GM23338 (cell line): ENCODE results near the gene COBLL1. TPM values are rescaled to one million over a fixed set of nuclear protein-coding genes. Genes with fewer than 3 reads are reported as not detected.

Source experiments
- ATAC-seq: fragments of 200-7000 bp; cut with Tn5 transposase; 3 replicates; pipeline ENCODE4 v1.9.1; 2020
- DNase-seq: peaks from one replicate; pipeline ENCODE4 v3.0.0-alpha.2; 2015; ENCODE audit warnings: low spot score
- H2AFZ ChIP-seq: fragments of 200-600 bp; sonication (generic); 2 replicates; pipeline ENCODE4 v1.8.0; 2016; ENCODE audit warnings: antibody characterized with exemption, mild to moderate bottlenecking, moderate library complexity
- H3F3A ChIP-seq: fragments of 200-600 bp; sonication (generic); replicated peaks from 2 replicates; pipeline ENCODE4 v1.8.0; 2017; ENCODE audit warnings: antibody characterized with exemption, mixed run types, low read depth
- H3K27ac ChIP-seq: fragments of 200-600 bp; sonication (generic); 2 replicates; pipeline ENCODE4 v1.6.1; 2016; ENCODE audit warnings: low read depth
- H3K27me3 ChIP-seq: fragments of 200-600 bp; sonication (generic); 2 replicates; pipeline ENCODE4 v1.8.0; 2016; ENCODE audit warnings: mild to moderate bottlenecking, mixed run types, moderate library complexity; ENCODE audit not compliant: insufficient read depth
- H3K36me3 ChIP-seq: fragments of 200-600 bp; sonication (generic); 2 replicates; pipeline ENCODE4 v1.8.0; 2016; ENCODE audit warnings: mild to moderate bottlenecking; ENCODE audit not compliant: insufficient read depth
- H3K4me1 ChIP-seq: fragments of 200-600 bp; sonication (generic); 2 replicates; pipeline ENCODE4 v1.8.0; 2016; ENCODE audit warnings: mild to moderate bottlenecking, moderate library complexity; ENCODE audit not compliant: insufficient read depth
- H3K4me2 ChIP-seq: fragments of 200-600 bp; sonication (generic); 2 replicates; pipeline ENCODE4 v1.7.1; 2017; ENCODE audit warnings: mixed run types
- H3K4me3 ChIP-seq: fragments of 200-600 bp; sonication (generic); 2 replicates; pipeline ENCODE4 v1.6.1; 2016; ENCODE audit warnings: mixed run types
- H3K79me2 ChIP-seq: fragments of 200-600 bp; sonication (generic); replicated peaks from 2 replicates; pipeline ENCODE4 v1.8.0; 2017; ENCODE audit warnings: mild to moderate bottlenecking; ENCODE audit not compliant: insufficient read depth
- H3K9me2 ChIP-seq: fragments of 200-600 bp; sonication (generic); 2 replicates; pipeline ENCODE4 v1.8.0; 2017; ENCODE audit not compliant: insufficient read depth
- H4K20me1 ChIP-seq: fragments of 200-600 bp; sonication (generic); replicated peaks from 2 replicates; pipeline ENCODE4 v1.8.0; 2017; ENCODE audit warnings: mild to moderate bottlenecking; ENCODE audit not compliant: insufficient read depth
- H3K27ac Mint-ChIP-seq: 2 replicates; pipeline ENCODE4 v1.8.0; 2020; ENCODE audit warnings: inconsistent platforms, mild to moderate bottlenecking, moderate library complexity, mixed read lengths
- H3K27me3 Mint-ChIP-seq: 3 replicates; pipeline ENCODE4 v1.8.0; 2022; ENCODE audit warnings: low read depth, mild to moderate bottlenecking, moderate library complexity, mixed read lengths, inconsistent platforms; ENCODE audit not compliant: insufficient read depth, poor library complexity
- H3K36me3 Mint-ChIP-seq: 3 replicates; pipeline ENCODE4 v1.8.0; 2021; ENCODE audit warnings: low read depth, mild to moderate bottlenecking, inconsistent platforms, moderate library complexity, mixed read lengths
- H3K4me1 Mint-ChIP-seq: 3 replicates; pipeline ENCODE4 v1.8.0; 2020; ENCODE audit warnings: mild to moderate bottlenecking, inconsistent platforms, mixed read lengths
- H3K4me3 Mint-ChIP-seq: 3 replicates; pipeline ENCODE4 v1.8.0; 2021; ENCODE audit warnings: moderate library complexity, mild to moderate bottlenecking, inconsistent platforms, mixed read lengths
- H3K9me3 Mint-ChIP-seq: 3 replicates; pipeline ENCODE4 v1.8.0; 2020; ENCODE audit warnings: moderate library complexity, mild to moderate bottlenecking, inconsistent platforms, mixed read lengths
- CREB1 ChIP-seq: fragments of 250-450 bp; sonication (Bioruptor Pico); IDR thresholded peaks from 2 replicates; pipeline ENCODE4 v1.5.0; 2020; ENCODE audit warnings: low read depth, mild to moderate bottlenecking, moderate library complexity
- EZH2 ChIP-seq: fragments of 200-600 bp; sonication (generic); IDR thresholded peaks from one replicate; pipeline ENCODE4 v1.8.0; 2017; ENCODE audit warnings: antibody characterized with exemption, mild to moderate bottlenecking, low read depth; ENCODE audit not compliant: unreplicated experiment
- EZH2phosphoT487 ChIP-seq: fragments of 200-600 bp; sonication (generic); IDR thresholded peaks from one replicate; pipeline ENCODE4 v1.8.1; 2018; ENCODE audit warnings: antibody characterized with exemption; ENCODE audit not compliant: unreplicated experiment
- JUNB ChIP-seq: IDR thresholded peaks from one replicate; pipeline ENCODE4 v1.6.1; 2016; ENCODE audit warnings: antibody characterized with exemption; ENCODE audit not compliant: unreplicated experiment
- NANOG ChIP-seq: IDR thresholded peaks from 2 replicates; pipeline ENCODE4 v1.6.1; 2016; ENCODE audit warnings: antibody characterized with exemption, borderline replicate concordance
- POLR2AphosphoS5 ChIP-seq: IDR thresholded peaks from 2 replicates; pipeline ENCODE4 v1.6.1; 2016; ENCODE audit warnings: antibody characterized with exemption, low read depth
- STAT1 ChIP-seq: IDR thresholded peaks from one replicate; pipeline ENCODE4 v1.6.1; 2016; ENCODE audit warnings: antibody characterized with exemption; ENCODE audit not compliant: unreplicated experiment
- ZNF114 ChIP-seq: fragments of 250-450 bp; sonication (Bioruptor Pico); IDR thresholded peaks from 2 replicates; pipeline ENCODE4 v1.5.0; 2020; ENCODE audit warnings: mild to moderate bottlenecking, moderate library complexity
- ZNF331 ChIP-seq: fragments of 250-450 bp; sonication (Bioruptor Pico); IDR thresholded peaks from 2 replicates; pipeline ENCODE4 v1.5.0; 2020; ENCODE audit warnings: low read depth, mild to moderate bottlenecking, moderate library complexity
- polyA plus RNA-seq: library from polyadenylated mRNA; unstranded; fragments of >200 nt; fragmentation: Nextera tagmentation; extraction: Ambion mirVana; gene quantifications from 2 replicates; pipeline ENCODE4 v1.2.1, GENCODE V29; 2016
- total RNA-seq: library from RNA; depleted of rRNA; stranded (reverse); fragments of >200 nt; shearing (Covaris generic); gene quantifications from 2 replicates; pipeline ENCODE4 v1.2.3, GENCODE V29; 2014
- TF ChIP-seq, protein P1 (sequence below): fragments of 250-450 bp; sonication (Bioruptor Pico); IDR thresholded peaks from 2 replicates; pipeline ENCODE4 v1.5.0; 2020; ENCODE audit warnings: mild to moderate bottlenecking, moderate library complexity
- TF ChIP-seq, protein P2 (sequence below): IDR thresholded peaks from 2 replicates; pipeline ENCODE4 v1.6.1; 2016; ENCODE audit warnings: antibody characterized with exemption
- TF ChIP-seq, protein P3 (sequence below), 2 experiments: fragments of 200-600 bp in 1 of 2; sonication (generic) in 1 of 2; conservative IDR thresholded peaks; 2 replicates each; pipeline versions ENCODE4 v1.5.1 to v1.6.1; 2016 to 2017; ENCODE audit warnings: antibody characterized with exemption in 2 of 2, low read depth in 2 of 2, mild to moderate bottlenecking in 2 of 2, moderate library complexity in 1 of 2
- TF ChIP-seq, protein P4 (sequence below): IDR thresholded peaks from one replicate; pipeline ENCODE4 v1.6.1; 2018; ENCODE audit warnings: antibody characterized with exemption; ENCODE audit not compliant: unreplicated experiment

The COBLL1 gene
- total and polyA plus RNA-seq, 2 experiments from 2014 or later: 2.9 to 7.4 TPM

DNA sequence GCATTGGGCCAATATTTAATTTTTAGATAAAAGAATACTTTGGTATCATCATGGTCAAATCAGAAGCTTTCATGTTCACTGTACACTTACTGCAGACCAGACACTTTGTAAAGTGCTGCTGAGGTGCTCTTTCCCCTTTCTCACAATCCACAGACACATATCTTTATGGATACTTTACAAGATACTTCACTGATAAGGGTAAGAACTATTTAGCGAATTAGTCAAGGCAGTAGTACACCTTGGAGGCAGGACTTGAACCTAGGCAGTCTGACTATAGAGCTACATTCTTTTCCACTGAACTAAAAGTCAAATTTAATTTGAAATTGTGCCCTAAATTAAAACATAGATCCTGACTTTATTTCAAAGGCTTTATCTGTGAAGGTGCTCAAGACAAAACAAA, 60.2 kb downstream of the COBLL1 start (continued):
- TF ChIP-seq EZH2 (no peak), POLR2AphosphoS5 (no peak), JUNB (no peak)

DNA sequence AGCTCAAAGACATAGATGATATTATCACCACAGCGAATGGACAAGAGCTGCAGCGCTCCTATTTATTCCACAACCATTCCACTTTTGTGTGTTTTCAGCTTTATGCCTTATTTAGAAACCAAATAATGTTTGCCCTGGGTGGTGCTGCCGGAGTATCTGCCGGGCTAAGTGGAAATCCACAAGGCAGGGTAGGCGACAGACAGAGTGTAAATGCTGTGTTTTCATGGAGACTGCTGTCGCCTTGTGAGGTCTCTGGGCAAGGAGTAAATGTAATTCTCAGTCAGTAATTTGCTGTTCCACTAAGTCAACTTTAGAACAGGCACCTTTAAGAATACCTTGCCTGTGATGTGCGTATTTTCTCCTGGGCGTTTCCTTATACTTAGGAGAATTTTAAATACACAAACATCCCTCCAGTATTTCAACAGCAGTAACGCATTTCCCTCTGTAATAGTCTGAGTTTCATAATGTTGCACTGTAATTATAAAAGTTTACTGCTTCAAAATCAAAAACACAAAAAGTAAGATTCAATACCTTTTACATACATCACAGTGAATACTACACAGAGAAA, 60.9 kb downstream of the COBLL1 start:
- H3K9me2 ChIP-seq: no peaks in the 10 kb centered on the region
- H3K4me3 ChIP-seq: no peak overlapping the region
- Mint-ChIP-seq H3K4me1 (no peaks in the 10 kb centered on the region; the same call in 1 of the 3 replicates), H3K4me3 (no peak overlapping the region), H3K27ac (no peak overlapping the region), H3K36me3 (no peaks in the 10 kb centered on the region), H3K27me3 (peaks cover 4% of the 10 kb centered on the region), H3K9me3 (no peaks in the 10 kb centered on the region)
- ATAC-seq (no peak), DNase-seq (no peak)
- H3K79me2 ChIP-seq: no peaks in the 10 kb centered on the region
- H3K27ac ChIP-seq: no peak overlapping the region
- H3K36me3 ChIP-seq: no peaks in the 10 kb centered on the region
- no peak overlapping the region for H3K4me2 ChIP-seq
- TF ChIP-seq STAT1: no peak
- no peak for TF ChIP-seq JUNB
- no peak for TF ChIP-seq POLR2AphosphoS5
- no peak for TF ChIP-seq EZH2phosphoT487
- TF ChIP-seq, protein P1, sequence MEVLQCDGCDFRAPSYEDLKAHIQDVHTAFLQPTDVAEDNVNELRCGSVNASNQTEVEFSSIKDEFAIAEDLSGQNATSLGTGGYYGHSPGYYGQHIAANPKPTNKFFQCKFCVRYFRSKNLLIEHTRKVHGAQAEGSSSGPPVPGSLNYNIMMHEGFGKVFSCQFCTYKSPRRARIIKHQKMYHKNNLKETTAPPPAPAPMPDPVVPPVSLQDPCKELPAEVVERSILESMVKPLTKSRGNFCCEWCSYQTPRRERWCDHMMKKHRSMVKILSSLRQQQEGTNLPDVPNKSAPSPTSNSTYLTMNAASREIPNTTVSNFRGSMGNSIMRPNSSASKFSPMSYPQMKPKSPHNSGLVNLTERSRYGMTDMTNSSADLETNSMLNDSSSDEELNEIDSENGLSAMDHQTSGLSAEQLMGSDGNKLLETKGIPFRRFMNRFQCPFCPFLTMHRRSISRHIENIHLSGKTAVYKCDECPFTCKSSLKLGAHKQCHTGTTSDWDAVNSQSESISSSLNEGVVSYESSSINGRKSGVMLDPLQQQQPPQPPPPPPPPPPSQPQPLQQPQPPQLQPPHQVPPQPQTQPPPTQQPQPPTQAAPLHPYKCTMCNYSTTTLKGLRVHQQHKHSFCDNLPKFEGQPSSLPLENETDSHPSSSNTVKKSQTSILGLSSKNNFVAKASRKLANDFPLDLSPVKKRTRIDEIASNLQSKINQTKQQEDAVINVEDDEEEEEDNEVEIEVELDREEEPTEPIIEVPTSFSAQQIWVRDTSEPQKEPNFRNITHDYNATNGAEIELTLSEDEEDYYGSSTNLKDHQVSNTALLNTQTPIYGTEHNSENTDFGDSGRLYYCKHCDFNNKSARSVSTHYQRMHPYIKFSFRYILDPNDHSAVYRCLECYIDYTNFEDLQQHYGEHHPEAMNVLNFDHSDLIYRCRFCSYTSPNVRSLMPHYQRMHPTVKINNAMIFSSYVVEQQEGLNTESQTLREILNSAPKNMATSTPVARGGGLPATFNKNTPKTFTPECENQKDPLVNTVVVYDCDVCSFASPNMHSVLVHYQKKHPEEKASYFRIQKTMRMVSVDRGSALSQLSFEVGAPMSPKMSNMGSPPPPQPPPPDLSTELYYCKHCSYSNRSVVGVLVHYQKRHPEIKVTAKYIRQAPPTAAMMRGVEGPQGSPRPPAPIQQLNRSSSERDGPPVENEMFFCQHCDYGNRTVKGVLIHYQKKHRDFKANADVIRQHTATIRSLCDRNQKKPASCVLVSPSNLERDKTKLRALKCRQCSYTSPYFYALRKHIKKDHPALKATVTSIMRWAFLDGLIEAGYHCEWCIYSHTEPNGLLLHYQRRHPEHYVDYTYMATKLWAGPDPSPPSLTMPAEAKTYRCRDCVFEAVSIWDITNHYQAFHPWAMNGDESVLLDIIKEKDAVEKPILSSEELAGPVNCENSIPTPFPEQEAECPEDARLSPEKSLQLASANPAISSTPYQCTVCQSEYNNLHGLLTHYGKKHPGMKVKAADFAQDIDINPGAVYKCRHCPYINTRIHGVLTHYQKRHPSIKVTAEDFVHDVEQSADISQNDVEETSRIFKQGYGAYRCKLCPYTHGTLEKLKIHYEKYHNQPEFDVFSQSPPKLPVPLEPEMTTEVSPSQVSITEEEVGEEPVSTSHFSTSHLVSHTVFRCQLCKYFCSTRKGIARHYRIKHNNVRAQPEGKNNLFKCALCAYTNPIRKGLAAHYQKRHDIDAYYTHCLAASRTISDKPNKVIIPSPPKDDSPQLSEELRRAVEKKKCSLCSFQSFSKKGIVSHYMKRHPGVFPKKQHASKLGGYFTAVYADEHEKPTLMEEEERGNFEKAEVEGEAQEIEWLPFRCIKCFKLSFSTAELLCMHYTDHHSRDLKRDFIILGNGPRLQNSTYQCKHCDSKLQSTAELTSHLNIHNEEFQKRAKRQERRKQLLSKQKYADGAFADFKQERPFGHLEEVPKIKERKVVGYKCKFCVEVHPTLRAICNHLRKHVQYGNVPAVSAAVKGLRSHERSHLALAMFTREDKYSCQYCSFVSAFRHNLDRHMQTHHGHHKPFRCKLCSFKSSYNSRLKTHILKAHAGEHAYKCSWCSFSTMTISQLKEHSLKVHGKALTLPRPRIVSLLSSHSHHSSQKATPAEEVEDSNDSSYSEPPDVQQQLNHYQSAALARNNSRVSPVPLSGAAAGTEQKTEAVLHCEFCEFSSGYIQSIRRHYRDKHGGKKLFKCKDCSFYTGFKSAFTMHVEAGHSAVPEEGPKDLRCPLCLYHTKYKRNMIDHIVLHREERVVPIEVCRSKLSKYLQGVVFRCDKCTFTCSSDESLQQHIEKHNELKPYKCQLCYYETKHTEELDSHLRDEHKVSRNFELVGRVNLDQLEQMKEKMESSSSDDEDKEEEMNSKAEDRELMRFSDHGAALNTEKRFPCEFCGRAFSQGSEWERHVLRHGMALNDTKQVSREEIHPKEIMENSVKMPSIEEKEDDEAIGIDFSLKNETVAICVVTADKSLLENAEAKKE (CRISPR knock-in tag): no peak
- TF ChIP-seq, protein P2, sequence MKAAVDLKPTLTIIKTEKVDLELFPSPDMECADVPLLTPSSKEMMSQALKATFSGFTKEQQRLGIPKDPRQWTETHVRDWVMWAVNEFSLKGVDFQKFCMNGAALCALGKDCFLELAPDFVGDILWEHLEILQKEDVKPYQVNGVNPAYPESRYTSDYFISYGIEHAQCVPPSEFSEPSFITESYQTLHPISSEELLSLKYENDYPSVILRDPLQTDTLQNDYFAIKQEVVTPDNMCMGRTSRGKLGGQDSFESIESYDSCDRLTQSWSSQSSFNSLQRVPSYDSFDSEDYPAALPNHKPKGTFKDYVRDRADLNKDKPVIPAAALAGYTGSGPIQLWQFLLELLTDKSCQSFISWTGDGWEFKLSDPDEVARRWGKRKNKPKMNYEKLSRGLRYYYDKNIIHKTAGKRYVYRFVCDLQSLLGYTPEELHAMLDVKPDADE: no peak
- TF ChIP-seq, protein P3, sequence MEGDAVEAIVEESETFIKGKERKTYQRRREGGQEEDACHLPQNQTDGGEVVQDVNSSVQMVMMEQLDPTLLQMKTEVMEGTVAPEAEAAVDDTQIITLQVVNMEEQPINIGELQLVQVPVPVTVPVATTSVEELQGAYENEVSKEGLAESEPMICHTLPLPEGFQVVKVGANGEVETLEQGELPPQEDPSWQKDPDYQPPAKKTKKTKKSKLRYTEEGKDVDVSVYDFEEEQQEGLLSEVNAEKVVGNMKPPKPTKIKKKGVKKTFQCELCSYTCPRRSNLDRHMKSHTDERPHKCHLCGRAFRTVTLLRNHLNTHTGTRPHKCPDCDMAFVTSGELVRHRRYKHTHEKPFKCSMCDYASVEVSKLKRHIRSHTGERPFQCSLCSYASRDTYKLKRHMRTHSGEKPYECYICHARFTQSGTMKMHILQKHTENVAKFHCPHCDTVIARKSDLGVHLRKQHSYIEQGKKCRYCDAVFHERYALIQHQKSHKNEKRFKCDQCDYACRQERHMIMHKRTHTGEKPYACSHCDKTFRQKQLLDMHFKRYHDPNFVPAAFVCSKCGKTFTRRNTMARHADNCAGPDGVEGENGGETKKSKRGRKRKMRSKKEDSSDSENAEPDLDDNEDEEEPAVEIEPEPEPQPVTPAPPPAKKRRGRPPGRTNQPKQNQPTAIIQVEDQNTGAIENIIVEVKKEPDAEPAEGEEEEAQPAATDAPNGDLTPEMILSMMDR (conservative IDR thresholded peaks at IDR 0.05; ENCODE audit: low read depth in 2 of 2): no peak
- TF ChIP-seq NANOG: no peak
- no peak for TF ChIP-seq ZNF331 (CRISPR knock-in tag)
- TF ChIP-seq ZNF114 (CRISPR knock-in tag): no peak
- TF ChIP-seq, protein P4, sequence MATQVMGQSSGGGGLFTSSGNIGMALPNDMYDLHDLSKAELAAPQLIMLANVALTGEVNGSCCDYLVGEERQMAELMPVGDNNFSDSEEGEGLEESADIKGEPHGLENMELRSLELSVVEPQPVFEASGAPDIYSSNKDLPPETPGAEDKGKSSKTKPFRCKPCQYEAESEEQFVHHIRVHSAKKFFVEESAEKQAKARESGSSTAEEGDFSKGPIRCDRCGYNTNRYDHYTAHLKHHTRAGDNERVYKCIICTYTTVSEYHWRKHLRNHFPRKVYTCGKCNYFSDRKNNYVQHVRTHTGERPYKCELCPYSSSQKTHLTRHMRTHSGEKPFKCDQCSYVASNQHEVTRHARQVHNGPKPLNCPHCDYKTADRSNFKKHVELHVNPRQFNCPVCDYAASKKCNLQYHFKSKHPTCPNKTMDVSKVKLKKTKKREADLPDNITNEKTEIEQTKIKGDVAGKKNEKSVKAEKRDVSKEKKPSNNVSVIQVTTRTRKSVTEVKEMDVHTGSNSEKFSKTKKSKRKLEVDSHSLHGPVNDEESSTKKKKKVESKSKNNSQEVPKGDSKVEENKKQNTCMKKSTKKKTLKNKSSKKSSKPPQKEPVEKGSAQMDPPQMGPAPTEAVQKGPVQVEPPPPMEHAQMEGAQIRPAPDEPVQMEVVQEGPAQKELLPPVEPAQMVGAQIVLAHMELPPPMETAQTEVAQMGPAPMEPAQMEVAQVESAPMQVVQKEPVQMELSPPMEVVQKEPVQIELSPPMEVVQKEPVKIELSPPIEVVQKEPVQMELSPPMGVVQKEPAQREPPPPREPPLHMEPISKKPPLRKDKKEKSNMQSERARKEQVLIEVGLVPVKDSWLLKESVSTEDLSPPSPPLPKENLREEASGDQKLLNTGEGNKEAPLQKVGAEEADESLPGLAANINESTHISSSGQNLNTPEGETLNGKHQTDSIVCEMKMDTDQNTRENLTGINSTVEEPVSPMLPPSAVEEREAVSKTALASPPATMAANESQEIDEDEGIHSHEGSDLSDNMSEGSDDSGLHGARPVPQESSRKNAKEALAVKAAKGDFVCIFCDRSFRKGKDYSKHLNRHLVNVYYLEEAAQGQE: no peak
- no peak for TF ChIP-seq EZH2
- TF ChIP-seq CREB1 (CRISPR knock-in tag): no peak
- no peaks in the 10 kb centered on the region for H3K27me3 ChIP-seq
- no peaks in the 10 kb centered on the region for H4K20me1 ChIP-seq
- H3F3A ChIP-seq: no peaks in the 10 kb centered on the region
- no peaks in the 10 kb centered on the region for H3K4me1 ChIP-seq
- no peak overlapping the region for H2AFZ ChIP-seq
